ENCODE data around the gene MCC.

Gene MCC

DNA sequence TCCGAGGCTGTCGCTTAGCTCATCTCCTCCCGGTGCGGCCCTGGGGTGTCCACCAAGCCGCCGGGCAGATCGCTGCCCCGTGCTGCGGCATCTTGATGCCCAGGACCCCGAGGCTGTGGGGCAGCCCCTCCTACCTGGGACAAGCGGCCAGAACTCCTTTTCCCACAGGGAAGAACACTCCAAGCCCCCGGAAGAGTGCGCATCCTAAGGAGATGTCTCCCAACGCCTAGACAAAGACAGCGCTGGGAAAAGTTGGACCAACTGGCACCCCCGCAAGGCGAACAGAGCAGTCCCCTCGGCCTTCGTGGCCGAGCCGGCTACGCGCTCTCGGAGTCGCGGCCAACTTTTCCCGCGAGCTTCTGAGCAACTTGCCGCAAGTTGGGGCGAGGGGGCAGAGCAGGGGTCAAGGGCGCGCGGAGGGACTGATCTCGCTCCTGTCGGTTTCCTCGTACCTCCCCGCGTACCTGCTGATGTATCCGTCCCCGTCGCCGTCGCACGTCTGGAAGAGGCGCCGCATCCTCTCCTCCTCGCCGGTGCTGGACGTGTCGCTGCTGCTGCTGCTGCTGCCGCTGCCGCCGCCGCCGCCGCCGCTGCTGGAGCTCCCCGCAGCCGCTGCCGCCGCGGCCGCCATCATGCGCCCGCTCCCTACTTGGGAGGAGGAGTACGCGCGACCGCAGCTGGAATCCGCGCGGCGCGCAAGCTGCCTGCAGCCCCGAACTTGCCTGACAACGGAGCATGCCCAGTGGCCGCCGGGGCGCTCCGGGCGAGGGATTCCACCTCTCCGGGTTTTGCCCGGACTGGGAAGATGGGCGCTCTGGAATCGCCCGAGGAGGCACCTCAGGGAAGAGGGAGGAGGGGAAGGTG is at the start of gene MCC (continued):
- TF ChIP-seq, protein P1, sequence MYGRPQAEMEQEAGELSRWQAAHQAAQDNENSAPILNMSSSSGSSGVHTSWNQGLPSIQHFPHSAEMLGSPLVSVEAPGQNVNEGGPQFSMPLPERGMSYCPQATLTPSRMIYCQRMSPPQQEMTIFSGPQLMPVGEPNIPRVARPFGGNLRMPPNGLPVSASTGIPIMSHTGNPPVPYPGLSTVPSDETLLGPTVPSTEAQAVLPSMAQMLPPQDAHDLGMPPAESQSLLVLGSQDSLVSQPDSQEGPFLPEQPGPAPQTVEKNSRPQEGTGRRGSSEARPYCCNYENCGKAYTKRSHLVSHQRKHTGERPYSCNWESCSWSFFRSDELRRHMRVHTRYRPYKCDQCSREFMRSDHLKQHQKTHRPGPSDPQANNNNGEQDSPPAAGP (tag by site-specific recombination; IDR thresholded peaks at IDR 0.05): peak; percentile 90
- TF ChIP-seq ZNF239 (tag by site-specific recombination; IDR thresholded peaks at IDR 0.05) (no peak), ZBTB8A (tag by site-specific recombination; IDR thresholded peaks at IDR 0.05) (peak; percentile 96), ZNF548 (tag by site-specific recombination; IDR thresholded peaks at IDR 0.05) (no peak), ZNF423 (tag by site-specific recombination; IDR thresholded peaks at IDR 0.05) (peak; percentile 72; the same call in 1 of the 2 replicates), HOXD13 (CRISPR knock-in tag; IDR thresholded peaks at IDR 0.05; ENCODE audit: borderline replicate concordance) (no peak), ZFP3 (tag by site-specific recombination; IDR thresholded peaks at IDR 0.05; ENCODE audit: low read depth) (no peak), ZNF529 (tag by site-specific recombination; IDR thresholded peaks at IDR 0.05; ENCODE audit: insufficient replicate concordance) (no peak), ZNF274 (IDR thresholded peaks at IDR 0.05; ENCODE audit: low read length) (no peak), ZNF274 (tag by site-specific recombination; IDR thresholded peaks at IDR 0.05; ENCODE audit: borderline replicate concordance) (no peak), ZNF433 (tag by site-specific recombination; IDR thresholded peaks at IDR 0.05; ENCODE audit: low read depth) (no peak), ZNF571 (tag by site-specific recombination; IDR thresholded peaks at IDR 0.05) (no peak), ZNF391 (tag by site-specific recombination; IDR thresholded peaks at IDR 0.05; ENCODE audit: borderline replicate concordance, low read depth) (no peak; the same call in 1 of the 2 replicates), ZNF561 (tag by site-specific recombination; IDR thresholded peaks at IDR 0.05; ENCODE audit: borderline replicate concordance) (peak; percentile 88; the same call in 1 of the 2 replicates), SCRT2 (tag by site-specific recombination; IDR thresholded peaks at IDR 0.05) (no peak), ZNF169 (tag by site-specific recombination; IDR thresholded peaks at IDR 0.05) (no peak), ZNF777 (tag by site-specific recombination; IDR thresholded peaks at IDR 0.05; ENCODE audit: borderline replicate concordance) (peak; percentile 83; the same call in 1 of the 2 replicates), ZNF24 (tag by site-specific recombination; IDR thresholded peaks at IDR 0.05) (no peak; the same call in 1 of the 2 replicates), ZNF707 (tag by site-specific recombination; IDR thresholded peaks at IDR 0.05) (no peak), SCRT1 (tag by site-specific recombination; IDR thresholded peaks at IDR 0.05; ENCODE audit: borderline replicate concordance) (no peak), YY2 (tag by site-specific recombination; IDR thresholded peaks at IDR 0.05) (peak; percentile 70), ZNF623 (tag by site-specific recombination; IDR thresholded peaks at IDR 0.05) (no peak; the same call in 1 of the 2 replicates)
- TF ChIP-seq, protein P2, sequence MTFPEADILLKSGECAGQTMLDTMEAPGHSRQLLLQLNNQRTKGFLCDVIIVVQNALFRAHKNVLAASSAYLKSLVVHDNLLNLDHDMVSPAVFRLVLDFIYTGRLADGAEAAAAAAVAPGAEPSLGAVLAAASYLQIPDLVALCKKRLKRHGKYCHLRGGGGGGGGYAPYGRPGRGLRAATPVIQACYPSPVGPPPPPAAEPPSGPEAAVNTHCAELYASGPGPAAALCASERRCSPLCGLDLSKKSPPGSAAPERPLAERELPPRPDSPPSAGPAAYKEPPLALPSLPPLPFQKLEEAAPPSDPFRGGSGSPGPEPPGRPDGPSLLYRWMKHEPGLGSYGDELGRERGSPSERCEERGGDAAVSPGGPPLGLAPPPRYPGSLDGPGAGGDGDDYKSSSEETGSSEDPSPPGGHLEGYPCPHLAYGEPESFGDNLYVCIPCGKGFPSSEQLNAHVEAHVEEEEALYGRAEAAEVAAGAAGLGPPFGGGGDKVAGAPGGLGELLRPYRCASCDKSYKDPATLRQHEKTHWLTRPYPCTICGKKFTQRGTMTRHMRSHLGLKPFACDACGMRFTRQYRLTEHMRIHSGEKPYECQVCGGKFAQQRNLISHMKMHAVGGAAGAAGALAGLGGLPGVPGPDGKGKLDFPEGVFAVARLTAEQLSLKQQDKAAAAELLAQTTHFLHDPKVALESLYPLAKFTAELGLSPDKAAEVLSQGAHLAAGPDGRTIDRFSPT (tag by site-specific recombination; IDR thresholded peaks at IDR 0.05): peak; percentile 76; the same call in 1 of the 2 replicates
- TF ChIP-seq, protein P3, sequence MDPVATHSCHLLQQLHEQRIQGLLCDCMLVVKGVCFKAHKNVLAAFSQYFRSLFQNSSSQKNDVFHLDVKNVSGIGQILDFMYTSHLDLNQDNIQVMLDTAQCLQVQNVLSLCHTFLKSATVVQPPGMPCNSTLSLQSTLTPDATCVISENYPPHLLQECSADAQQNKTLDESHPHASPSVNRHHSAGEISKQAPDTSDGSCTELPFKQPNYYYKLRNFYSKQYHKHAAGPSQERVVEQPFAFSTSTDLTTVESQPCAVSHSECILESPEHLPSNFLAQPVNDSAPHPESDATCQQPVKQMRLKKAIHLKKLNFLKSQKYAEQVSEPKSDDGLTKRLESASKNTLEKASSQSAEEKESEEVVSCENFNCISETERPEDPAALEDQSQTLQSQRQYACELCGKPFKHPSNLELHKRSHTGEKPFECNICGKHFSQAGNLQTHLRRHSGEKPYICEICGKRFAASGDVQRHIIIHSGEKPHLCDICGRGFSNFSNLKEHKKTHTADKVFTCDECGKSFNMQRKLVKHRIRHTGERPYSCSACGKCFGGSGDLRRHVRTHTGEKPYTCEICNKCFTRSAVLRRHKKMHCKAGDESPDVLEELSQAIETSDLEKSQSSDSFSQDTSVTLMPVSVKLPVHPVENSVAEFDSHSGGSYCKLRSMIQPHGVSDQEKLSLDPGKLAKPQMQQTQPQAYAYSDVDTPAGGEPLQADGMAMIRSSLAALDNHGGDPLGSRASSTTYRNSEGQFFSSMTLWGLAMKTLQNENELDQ (tag by site-specific recombination; IDR thresholded peaks at IDR 0.05; ENCODE audit: low read depth): no peak
- TF ChIP-seq, protein P4, sequence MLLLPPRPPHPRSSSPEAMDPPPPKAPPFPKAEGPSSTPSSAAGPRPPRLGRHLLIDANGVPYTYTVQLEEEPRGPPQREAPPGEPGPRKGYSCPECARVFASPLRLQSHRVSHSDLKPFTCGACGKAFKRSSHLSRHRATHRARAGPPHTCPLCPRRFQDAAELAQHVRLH (tag by site-specific recombination; IDR thresholded peaks at IDR 0.05): 0 out of 2 replicates have a peak, but pooled peaks have one; percentile 9
- TF ChIP-seq, protein P5, sequence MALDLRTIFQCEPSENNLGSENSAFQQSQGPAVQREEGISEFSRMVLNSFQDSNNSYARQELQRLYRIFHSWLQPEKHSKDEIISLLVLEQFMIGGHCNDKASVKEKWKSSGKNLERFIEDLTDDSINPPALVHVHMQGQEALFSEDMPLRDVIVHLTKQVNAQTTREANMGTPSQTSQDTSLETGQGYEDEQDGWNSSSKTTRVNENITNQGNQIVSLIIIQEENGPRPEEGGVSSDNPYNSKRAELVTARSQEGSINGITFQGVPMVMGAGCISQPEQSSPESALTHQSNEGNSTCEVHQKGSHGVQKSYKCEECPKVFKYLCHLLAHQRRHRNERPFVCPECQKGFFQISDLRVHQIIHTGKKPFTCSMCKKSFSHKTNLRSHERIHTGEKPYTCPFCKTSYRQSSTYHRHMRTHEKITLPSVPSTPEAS (tag by site-specific recombination; IDR thresholded peaks at IDR 0.05): no peak
- TF ChIP-seq, protein P6, sequence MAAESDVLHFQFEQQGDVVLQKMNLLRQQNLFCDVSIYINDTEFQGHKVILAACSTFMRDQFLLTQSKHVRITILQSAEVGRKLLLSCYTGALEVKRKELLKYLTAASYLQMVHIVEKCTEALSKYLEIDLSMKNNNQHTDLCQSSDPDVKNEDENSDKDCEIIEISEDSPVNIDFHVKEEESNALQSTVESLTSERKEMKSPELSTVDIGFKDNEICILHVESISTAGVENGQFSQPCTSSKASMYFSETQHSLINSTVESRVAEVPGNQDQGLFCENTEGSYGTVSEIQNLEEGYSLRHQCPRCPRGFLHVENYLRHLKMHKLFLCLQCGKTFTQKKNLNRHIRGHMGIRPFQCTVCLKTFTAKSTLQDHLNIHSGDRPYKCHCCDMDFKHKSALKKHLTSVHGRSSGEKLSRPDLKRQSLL (tag by site-specific recombination; IDR thresholded peaks at IDR 0.05): peak; percentile 66; the same call in 1 of the 2 replicates
- TF ChIP-seq, protein P7, sequence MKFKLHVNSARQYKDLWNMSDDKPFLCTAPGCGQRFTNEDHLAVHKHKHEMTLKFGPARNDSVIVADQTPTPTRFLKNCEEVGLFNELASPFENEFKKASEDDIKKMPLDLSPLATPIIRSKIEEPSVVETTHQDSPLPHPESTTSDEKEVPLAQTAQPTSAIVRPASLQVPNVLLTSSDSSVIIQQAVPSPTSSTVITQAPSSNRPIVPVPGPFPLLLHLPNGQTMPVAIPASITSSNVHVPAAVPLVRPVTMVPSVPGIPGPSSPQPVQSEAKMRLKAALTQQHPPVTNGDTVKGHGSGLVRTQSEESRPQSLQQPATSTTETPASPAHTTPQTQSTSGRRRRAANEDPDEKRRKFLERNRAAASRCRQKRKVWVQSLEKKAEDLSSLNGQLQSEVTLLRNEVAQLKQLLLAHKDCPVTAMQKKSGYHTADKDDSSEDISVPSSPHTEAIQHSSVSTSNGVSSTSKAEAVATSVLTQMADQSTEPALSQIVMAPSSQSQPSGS (tag by site-specific recombination; IDR thresholded peaks at IDR 0.05; ENCODE audit: low read depth): no peak
